WI38 (cell line): ENCODE measurements around the gene GPAT3.

Experiments used
- H3K4me3 ChIP-seq: 2 replicates; pipeline ENCODE4 v1.5.1; 2011; ENCODE audit warnings: low read depth, mild to moderate bottlenecking, control low read depth, low read length
- TF ChIP-seq, protein P1 (sequence below): IDR thresholded peaks from 2 replicates; pipeline ENCODE4 v1.5.1; 2012; ENCODE audit warnings: low read depth, mild to moderate bottlenecking, control low read depth, low read length

Gene GPAT3

DNA sequence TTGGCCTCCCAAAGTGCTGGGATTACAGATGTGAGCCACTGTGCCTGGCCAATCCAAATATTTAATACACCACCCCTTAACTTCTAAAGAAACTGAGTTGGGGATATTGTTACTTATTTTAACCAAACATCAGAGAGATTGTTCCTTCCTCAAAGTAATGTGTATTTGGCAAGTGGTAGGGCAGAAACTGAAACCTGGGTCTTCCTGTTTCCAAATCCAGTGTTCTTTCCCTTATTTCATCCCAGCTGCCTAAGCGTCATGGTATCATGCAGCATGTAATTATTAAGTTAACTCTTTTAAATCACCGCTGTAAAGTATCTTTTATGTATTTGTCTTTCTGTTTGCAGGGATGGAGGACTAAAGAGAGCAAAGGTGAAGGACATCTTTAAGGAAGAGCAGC, 68.4 kb downstream of the GPAT3 start:
- TF ChIP-seq, protein P1, sequence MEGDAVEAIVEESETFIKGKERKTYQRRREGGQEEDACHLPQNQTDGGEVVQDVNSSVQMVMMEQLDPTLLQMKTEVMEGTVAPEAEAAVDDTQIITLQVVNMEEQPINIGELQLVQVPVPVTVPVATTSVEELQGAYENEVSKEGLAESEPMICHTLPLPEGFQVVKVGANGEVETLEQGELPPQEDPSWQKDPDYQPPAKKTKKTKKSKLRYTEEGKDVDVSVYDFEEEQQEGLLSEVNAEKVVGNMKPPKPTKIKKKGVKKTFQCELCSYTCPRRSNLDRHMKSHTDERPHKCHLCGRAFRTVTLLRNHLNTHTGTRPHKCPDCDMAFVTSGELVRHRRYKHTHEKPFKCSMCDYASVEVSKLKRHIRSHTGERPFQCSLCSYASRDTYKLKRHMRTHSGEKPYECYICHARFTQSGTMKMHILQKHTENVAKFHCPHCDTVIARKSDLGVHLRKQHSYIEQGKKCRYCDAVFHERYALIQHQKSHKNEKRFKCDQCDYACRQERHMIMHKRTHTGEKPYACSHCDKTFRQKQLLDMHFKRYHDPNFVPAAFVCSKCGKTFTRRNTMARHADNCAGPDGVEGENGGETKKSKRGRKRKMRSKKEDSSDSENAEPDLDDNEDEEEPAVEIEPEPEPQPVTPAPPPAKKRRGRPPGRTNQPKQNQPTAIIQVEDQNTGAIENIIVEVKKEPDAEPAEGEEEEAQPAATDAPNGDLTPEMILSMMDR = no peak
- H3K4me3 ChIP-seq = no peak overlapping the region

DNA sequence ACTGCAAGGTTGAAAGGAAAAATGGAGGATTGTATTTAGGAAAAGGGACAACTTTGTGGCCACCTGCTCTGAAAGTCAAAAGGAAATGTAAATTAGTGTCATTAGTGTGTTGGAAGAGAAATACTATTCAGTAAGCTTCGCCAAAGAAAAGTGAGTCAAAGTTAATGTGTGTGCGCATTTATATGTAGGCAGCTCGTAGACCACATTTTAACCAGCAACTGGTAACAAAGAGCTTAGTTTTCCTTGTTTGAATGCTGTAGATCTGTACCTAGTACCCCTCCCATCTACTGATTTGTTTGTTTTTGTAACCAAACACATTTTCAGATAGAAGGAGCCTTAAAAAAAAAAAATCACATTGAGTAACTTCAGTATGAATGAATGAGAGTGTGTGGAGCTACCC, 69.3 kb downstream of the GPAT3 start:
- TF ChIP-seq, protein P1 = no peak
- H3K4me3 ChIP-seq = no peak overlapping the region

DNA sequence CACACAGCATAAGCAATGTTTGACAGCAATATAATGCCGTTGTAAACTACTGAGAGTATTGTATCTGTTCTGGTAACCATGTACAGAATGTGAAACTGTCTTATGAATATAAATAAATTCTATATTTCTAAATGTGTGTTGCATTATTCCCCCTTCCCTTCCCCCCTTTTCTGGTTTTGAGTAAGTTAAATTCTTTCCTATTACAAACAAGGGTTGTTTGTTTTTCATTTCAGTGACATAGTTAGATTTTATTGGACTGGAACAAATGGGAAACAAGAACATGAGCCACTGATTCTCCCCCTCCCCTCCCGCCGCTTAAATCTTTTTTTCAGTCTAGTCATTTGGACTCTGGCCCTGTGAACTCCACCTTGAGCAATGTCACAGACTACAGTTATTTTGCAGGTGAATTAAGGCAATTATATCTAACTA, 69.8 kb downstream of the GPAT3 start:
- H3K4me3 ChIP-seq = no peak overlapping the region
- TF ChIP-seq, protein P1 = no peak

DNA sequence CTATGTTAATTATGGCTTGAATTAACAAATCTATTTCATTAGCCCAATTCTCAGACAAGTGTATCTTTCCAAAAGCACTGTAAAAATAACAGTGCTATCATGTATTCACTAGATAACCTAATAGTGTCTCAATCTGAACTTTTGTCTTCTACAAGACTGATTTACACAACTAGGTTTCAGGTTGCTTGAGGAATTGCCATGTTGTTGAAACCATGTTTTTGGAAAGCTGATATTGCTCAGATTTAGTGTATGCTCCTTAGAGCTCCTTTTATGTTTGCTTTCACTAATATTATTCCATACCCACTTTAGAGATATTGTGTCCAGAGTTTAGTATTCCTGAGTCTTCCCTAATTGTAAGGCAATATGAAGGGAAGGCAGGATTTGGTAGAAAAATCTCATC, 70.6 kb downstream of the GPAT3 start:
- TF ChIP-seq, protein P1 = no peak
- H3K4me3 ChIP-seq = no peak overlapping the region

DNA sequence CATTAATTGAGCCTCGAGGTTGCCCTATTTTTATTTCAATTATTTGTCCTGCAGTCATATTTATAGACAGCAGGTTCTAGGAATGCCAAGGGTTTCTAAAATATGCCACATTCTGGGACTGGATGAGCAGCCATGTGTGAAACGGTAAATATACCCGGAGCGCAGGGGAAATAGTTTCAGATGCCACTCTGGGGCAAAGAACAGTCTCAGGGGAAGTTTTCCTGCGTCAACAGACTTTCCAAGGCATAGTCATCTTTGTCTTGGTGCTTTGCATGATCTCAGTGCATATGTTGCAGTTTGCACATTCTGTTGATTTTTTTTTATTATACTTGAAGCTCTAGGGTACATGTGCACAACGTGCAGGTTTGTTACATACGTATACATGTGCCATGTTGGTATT, 71.0 kb downstream of the GPAT3 start:
- H3K4me3 ChIP-seq = no peak overlapping the region
- TF ChIP-seq, protein P1 = no peak

DNA sequence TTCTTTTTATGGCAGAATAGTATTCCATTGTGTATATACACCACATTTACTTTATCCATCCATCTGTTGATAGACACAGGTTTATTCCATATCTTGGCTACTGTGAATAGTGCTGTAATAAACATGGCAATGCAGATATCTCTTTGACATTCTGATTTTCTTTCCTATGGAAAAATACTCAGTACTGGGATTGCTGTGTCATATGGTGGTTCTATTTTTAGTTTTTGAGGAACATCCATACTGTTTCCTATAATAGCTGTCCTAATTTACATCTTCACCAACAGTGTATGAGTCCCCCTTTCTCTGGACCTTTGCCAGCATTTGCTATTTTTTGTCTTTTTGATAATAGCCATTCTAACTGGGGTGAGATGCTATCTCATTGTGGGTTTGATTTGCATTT, 73.5 kb downstream of the GPAT3 start:
- TF ChIP-seq, protein P1 = no peak
- no peak overlapping the region for H3K4me3 ChIP-seq

DNA sequence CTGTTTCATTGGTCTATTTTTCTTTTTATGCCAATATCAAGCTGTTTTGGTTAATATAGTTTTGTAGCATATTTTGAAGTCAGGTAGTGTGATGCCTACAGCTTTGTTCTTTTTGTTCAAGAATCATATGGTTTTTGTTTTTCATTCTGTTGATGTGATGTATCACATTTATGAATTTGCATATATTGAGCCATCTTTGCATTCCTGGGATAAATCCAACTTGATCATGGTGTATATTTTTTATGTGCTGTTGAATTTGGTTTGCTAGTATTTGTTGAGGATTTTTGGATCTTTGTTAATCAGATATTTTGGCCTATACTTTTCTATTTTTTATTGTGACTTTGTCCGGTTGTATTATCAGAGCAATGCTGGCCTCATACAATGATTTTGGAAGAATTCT, 74.8 kb downstream of the GPAT3 start:
- TF ChIP-seq, protein P1 = no peak
- H3K4me3 ChIP-seq = no peak overlapping the region
